OCI-LY3 (cell line): Measurements from ENCODE around the gene CAMK1D.

Source experiments
- EZH2phosphoT487 ChIP-seq: fragments of 200-600 bp; shearing (Covaris generic); IDR thresholded peaks from 2 replicates; pipeline ENCODE4 v1.6.1; 2018; ENCODE audit warnings: antibody characterized with exemption, mixed run types, low read depth
- TF ChIP-seq, protein P1 (sequence below): fragments of 200-600, 300-600 bp; sonication (generic); IDR thresholded peaks from 2 replicates; pipeline ENCODE4 v1.5.1; 2014; ENCODE audit warnings: antibody characterized with exemption, low read length, low read depth

DNA sequence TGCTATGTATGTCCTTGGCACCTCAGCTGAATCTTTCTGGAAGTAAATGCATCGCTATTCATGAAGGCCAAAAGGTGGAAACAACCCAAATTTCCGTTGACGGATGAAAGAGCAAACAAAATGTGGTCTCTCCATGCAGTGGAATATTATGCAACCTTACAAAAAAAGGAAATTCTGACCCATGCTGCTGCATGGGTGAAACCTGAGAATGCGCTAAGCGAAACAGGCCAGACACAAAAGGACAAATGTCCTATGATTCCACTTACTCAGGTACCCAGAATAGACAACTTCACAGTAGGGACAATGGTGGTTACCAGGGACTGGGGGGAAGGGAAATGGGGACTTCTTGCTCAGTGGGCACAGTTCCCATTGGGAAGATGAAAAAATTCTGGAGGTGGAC, 158.8 kb downstream of the CAMK1D start:
- TF ChIP-seq, protein P1, sequence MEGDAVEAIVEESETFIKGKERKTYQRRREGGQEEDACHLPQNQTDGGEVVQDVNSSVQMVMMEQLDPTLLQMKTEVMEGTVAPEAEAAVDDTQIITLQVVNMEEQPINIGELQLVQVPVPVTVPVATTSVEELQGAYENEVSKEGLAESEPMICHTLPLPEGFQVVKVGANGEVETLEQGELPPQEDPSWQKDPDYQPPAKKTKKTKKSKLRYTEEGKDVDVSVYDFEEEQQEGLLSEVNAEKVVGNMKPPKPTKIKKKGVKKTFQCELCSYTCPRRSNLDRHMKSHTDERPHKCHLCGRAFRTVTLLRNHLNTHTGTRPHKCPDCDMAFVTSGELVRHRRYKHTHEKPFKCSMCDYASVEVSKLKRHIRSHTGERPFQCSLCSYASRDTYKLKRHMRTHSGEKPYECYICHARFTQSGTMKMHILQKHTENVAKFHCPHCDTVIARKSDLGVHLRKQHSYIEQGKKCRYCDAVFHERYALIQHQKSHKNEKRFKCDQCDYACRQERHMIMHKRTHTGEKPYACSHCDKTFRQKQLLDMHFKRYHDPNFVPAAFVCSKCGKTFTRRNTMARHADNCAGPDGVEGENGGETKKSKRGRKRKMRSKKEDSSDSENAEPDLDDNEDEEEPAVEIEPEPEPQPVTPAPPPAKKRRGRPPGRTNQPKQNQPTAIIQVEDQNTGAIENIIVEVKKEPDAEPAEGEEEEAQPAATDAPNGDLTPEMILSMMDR, result no peak
- TF ChIP-seq EZH2phosphoT487, result no peak
